IPS DF 4.7 (cell line): ENCODE data around the gene RCSD1.
"Not testable (repeated sequence)": the region's sequence is repeated elsewhere in the genome, so short reads cannot be mapped to it uniquely, and the experiment has no call there.

ENCODE experiments used
- DNase-seq: peaks from one replicate; pipeline ENCODE4 v3.0.0-alpha.2; 2013; ENCODE audit warnings: low spot score; ENCODE audit errors: extremely low read depth

Gene RCSD1, protein sequence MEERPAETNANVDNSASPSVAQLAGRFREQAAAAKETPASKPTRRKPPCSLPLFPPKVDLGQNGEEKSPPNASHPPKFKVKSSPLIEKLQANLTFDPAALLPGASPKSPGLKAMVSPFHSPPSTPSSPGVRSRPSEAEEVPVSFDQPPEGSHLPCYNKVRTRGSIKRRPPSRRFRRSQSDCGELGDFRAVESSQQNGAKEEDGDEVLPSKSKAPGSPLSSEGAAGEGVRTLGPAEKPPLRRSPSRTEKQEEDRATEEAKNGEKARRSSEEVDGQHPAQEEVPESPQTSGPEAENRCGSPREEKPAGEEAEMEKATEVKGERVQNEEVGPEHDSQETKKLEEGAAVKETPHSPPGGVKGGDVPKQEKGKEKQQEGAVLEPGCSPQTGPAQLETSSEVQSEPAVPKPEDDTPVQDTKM

DNA sequence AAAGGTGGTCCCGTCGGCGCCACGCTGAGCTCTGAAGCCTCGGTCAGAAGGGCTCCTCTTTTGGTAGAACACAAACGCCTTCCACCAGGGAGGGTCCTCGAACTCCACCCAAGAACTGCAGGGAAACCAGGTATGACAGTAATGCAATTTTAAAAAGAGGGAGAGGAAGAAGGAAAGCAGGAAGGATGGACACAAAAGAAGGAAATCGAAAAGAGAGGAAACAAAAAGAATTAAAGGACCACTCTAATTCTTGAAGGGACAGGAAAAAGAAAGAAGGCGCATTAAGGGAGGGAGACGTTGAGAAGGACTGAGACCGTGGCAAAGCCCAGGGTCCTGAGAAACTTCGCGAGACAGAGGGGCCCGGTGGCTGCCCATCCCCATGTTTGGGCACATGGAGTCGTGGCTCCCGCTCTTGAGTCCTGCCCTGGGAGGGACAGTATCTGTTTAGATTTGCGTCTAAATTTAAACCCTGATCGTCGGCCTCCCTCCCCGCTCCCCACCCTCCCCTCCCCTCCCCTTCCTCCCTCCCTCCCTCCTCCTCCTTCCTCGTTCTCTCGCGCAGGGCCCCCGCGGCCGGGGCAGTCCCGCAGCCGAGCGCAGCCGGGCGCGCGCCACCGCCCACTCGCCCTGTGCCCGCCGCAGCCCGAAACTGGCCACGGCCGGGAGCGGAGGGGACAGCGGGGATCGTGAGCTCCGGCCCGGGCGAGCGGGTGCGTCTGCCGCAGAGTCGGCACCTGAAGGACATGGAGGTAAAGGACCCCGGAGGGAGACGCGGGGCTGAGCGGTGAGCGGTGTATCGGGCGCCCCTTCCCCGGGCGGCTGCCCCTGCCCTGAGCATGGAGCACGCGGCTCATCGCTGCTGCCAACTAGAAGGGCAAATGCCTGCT is at the start of gene RCSD1:
RCSD1 (plus strand) TSS at position 552 of the 887 bp plus-strand sequence; CDS start at position 744, 192 bp downstream.
- no peak for DNase-seq

DNA sequence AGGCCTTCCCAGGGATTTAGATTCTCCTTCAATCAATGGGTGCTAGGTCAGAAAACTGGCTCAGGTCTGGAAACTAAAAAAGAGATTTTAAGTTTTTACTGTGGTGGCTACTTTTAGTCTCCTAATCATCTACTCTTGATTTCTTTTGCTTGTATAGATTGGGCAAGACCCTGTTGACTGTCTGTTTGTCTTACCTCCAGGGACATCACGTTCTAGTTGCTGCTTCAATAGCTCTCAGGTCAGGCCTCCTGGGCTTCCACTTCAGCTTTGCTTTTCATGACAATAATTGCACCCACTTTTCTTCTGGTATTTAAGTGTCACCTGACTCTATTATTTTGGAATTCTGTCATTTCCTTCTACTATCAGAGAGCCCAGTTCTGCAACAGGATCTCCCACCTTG is 48.0 kb upstream of the RCSD1 start:
- no peak for DNase-seq

DNA sequence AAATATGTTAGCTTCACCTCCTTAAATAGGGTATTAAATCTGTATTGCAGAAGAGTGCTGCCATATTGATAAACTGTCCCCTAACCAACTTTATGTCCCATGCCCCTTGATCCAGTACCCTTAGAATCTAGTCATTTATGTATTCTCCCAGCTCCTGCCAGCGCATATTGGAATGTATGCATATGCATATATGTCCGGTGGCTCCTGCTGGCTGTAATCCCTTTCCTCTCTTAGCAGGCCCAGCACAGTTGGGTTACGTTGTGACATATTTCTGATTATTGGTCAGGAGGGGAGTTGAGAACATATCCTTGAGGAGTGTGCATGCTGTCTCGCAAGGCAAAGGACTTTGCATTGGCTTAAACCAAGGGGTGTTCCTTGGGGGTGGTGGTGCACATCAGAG is 47.3 kb upstream of the RCSD1 start:
- DNase-seq = no peak

DNA sequence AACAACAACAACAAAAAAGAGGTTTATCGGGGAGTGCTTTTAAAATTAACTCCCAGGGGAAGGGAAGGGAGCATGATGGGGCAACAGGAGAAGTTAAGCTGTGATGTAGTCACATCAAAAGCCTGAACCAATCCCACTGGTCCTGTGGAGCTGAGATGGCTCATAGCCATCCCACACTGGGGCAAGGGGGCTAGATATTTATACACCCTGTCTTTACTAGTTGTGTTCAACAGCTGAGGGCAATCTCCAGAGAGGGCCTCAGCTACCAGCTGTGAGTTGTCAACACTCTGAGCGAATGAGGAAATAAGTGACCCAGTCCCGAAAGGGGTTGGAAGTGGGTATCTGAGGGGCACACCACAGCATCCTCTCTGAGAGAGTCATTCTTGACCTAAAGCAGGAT is 45.5 kb upstream of the RCSD1 start:
- no peak for DNase-seq

DNA sequence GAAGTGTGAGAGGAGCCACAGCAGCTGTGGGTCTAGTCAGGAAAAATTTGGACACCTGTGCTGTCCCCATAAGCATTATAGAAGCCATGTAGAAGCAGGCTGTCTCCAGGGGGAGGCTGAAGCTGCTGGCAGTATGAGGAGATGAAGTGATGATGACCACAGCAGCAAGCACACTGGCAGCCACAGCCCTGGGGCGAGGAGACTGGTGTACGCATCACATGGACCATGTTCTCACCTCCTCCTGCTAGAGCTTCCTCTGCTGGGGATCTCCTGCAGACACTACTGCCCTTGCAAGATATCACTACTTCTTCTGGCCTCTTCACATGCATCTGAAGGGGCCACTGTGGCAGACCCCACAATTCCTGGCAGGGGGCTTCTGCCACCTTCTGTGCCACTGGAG is 42.7 kb upstream of the RCSD1 start:
- no peak for DNase-seq

DNA sequence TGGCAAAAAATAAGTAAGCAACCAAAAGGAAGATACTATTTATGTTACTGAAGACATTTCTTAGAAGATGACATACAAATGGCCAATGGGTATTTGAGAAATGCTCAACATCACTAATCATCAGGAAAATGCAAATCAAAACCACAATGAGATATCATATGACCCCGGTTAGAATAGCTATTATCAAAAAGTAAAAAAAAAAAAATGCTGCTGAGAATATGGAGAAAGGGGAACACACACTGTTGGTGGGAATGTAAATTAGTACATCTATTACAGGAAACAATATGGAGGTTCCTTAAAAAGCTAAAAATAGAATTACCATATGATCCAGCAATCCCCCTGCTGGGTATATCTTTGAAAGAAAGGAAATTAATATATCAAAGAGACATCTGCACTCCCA is 42.2 kb upstream of the RCSD1 start:
- no peak for DNase-seq

DNA sequence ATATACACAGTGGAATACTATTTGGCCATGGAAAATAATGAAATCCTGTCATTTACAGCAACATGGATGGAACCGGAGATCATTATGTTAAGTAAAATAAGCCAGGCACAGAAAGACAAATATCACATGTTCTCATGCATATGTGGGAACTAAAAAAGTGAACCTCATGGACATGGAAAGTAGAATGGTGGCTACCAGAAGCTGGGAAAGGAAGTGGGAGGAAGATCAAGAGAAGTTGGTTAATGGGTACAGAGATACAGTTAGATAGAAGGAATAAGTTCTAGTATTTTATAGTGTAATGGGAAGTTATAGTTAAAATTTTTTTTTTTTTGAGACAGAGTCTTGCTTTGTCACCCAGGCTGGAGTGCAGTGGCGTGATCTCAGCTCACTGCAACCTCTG is 41.7 kb upstream of the RCSD1 start:
- no peak for DNase-seq

DNA sequence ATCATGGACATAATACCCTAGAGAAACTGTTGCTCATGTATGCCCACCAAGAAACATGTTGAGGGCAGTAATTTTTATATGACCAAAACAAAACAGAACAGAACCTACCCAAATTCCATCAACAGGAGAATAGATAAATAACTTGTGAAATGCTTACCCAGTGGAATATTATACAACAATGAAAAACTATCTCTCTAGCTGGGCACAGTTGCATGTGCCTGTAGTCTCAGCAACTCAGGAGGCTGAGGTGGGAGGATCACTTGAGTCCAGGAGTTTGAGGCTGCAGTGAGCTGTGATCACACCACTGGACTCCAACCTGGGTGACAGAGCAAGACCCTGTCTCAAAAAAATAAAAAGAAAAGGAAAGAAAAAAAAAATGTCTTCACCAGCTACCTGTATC is 37.6 kb upstream of the RCSD1 start:
- no peak for DNase-seq

DNA sequence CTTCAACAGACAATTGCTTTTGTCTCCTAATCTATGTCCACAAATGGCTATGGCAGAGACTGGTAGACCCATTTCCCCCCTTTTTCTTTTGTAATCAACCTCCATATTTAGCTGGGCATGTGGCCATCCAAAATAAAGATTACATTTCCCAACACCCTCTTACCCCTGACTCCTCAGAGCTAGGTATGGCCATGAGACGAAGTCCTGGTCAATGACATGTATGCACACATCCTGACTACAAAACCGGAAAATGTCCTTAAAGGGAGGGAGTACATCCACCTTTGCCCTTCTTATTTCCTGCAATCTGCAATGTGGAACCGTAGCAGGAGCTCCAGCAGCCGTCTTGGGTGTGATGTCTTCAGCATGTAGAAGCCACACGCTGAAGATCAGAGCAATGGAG is 36.2 kb upstream of the RCSD1 start:
- no peak for DNase-seq

DNA sequence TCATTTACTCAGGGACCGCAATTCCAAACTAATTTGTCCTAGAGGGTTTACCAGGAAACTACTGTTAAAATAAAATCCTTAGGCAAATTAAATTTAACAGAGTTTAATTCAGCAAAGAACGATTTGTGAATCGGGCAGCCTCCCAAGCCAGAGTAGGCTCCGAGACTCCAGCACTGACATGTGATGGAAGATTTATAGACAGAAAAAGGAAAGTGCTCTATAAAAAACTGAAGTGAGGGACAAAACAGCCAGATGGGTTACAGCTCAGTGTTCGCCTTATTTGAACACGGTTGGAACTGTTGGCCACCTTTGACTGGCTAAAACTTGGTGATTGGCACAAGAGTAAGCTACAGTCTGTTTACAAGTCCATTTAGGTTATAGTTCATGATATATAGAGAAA is 35.2 kb upstream of the RCSD1 start:
- no peak for DNase-seq

DNA sequence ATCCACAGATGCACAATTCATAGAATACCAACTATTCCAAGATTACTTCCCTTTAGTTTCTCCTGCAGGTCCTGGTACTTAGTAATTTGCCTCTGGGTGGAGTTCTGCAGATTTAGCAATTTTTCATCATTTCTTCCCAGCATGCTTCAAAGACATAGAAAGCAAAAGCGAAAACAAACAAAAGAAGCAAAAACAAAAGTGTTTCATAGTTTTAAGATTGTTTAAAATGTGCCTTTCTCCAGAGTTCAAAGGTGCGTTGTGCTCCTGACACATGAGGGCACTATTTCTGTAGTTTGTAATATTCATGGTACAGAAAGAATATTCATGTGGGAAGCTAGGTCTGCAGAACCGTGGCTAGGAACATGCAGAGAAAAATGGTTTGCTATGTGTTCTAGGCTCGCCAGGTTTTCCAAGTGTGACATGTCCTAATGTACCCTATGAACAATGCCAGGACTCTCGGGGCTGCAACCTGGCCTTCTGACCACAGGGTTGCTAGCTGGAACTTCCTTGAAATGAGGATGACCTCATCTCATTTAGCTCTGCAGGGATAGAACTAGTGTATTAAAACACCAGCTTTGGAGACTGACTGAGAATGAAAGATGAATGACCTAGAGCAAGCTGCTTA is 30.0 kb upstream of the RCSD1 start:
- no peak for DNase-seq

DNA sequence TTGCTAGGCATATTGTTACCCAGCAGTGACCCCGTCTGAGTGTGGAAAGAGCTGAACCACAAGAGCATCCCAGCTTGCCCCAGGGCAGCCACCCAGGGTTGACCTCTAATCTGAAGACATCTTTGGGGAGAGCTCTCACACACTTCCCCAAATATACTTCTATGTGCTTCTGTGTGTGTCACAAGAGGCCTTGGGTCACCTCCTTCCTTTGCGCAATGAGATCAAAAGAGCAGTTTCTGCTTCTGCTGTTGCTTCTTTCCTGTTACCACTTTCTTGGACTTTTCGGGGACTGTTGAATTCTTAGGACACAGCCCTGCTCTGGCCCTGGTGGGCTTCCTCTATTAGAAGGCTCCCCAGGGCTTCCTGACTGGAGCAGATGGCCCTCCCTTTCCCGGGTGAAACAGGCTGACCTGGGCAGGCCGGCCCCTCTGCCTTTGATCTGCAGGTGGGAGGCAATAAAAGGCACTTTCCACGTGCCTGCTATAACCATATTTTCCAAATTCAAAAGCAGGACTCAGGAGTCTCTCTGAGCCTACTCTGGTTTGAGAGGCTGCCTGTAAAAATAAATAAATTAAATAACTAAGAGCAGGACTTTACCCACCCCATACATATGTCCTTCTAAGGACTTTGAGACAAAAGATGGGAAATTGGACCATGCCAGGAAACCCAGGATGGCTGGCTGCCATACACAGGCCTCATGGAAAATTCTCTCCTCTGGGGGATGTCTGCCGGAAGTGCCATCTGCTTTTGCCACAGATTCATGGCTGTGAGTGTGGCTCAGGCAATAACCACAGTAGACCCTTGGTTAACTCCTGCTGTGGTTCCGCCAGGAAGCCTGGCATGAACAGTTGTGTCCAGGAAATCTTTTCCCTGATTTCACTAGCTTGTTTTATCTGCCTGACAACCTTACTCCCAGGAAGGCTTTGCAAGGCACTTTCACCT is 28.3 kb upstream of the RCSD1 start:
- DNase-seq = no peak

DNA sequence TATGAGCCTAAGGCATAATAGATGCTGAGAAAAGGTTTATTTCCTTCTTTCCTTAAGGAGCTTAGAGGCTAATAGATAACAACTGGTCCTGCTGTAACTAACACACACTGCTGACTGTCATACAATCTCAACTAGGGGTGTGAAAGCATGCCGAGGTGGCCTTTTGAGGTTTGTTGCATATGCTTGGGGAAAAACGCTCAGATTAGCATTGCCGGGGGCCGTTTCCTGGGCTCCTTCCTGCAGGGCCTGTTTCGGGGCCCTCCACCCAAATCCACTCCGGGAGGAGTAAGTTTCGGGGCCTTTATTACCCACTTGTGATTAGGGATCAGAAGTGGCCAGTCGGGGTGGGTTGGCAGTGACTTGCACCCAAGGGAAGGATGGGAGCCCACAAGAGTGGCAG is 27.2 kb upstream of the RCSD1 start:
- DNase-seq = no peak

DNA sequence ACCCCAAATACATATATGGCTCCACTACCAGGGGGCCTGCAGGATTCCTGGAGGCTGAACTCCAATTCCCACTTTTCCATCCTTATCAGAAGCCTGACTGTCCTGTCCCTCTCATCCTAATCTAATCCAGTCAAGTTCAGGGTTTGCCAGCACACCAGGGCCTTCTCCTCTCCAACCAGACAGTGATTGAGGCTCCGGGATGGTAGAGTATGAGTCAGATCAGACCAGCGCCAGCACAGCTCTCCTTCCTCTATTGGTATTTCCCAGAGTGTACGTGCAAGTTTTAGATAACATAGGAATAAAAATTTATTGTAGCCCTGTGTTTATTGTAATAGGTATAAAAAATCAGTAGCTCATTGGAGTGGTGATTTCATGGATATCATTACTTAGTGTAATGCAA is 24.5 kb upstream of the RCSD1 start:
- no peak for DNase-seq

DNA sequence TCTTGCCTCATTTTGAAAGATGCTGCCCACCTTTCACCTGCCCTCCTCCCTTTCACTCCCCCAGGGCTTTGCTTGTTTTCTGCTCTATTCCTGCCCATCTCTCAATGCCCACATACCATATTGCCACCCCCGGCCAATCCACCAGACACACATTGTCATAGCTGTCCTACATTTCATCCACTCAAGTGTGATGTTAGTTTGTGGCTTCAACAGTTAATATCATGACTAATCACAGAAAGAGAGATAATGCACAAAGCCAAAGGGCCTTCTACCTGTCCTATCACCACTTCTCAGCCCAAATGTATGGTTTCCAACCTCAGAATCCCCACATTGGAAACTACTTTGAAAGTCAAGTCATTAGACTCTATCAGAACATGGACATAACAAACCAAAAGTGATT is 18.0 kb upstream of the RCSD1 start:
- no peak for DNase-seq

DNA sequence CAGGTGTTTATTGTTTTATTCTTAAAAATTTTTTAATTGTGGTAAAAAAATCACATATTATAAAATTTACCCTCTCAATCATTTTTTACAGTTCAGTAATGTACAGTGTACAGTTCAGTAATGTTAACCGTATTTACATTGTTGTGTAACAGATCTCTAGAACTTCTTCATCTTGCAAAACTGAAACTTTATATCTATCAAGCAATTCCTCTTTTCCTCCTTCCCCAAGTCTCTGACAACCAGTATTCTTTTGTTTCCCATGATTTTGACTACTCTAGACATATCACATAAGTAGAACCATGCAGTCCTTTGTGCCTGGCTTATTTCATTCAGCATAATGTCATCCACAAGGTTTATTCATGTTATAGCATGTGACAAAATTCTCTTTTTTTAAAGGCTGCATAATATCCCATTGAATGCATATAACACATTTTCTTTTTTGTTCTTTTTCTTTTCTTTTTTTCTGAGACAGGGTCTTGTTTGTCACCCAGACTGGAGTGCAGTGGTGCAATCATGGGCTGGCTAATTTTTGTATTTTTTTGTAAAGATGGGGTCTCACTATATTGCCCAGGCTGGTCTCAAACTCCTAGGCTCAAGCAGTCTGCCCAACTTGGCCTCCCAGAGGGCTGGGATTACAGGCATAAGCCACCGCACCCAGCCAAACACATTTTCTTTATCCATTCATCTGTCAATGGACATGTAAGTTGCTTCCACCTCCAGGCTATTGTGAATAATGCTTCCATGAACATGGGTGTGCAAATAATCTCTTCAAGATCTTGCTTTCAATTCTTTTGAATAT is 17.2 kb upstream of the RCSD1 start:
- no peak for DNase-seq

DNA sequence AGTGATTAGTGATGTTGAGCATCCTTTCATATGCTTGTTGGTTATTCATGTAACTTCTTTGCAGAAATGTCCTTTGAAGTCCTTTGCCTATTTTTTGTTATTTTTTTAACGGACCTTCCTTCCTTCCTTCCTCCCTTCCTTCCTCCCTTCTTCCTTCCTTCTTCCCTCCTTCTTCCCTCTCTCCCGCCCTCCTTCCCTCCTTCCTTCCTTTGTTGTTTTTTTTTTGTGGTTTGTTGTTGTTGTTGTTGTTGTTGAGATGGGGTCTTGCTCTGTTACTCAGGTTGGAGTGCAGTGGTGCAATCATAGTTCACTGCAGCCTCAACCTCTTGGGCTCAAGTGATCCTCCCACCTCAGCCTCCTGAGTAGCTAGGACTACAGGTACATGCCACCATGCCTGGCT is 16.0 kb upstream of the RCSD1 start:
- not testable (repeated sequence) for DNase-seq

DNA sequence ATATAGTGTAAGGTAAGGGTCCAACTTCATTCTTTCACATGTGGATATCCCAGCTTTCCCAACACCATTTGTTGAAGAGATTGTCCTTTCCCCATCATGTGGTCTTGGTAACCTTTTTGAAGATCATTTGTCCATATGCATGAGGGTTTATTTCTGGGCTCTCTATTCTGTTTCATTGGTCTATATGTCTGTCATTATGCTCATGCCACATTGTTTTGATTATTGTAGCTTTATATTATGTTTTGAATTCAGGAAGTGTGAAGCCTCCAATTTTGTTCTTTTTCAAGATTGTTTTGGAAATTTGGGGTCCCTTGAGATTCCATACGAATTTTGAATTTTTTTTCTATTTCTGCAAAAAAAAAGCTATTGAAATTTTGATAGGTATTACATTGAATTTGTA is 15.2 kb upstream of the RCSD1 start:
- DNase-seq = no peak

DNA sequence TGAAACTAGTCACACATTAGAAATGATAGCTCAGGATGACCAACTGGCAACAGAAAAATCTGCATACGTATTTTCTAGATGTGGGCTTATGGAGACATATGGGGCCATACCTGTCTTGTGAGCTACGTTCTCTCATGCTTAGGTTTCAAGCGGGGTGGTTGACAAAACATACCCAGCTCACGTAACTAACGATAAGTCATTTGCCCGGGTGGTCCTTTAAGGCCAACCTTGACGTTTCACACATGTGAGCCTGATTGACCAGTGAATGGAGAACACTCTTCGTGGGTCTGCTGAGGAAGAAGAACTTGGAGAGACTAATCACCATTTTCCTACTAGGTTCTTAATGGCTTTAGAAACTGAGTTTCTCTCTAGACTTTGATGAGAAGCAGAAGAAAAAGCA is 13.5 kb upstream of the RCSD1 start:
- no peak for DNase-seq
